OCI-LY7 (cell line): ENCODE measurements around the gene CXCL11. TPM values are rescaled to one million over a fixed set of nuclear protein-coding genes. Genes with fewer than 3 reads are reported as not detected.

Source experiments
- total RNA-seq, 2 experiments: library from RNA; depleted of rRNA in 1 of 2; stranded (reverse); fragments of >200 nt in 1 of 2; shearing (Covaris generic) in 1 of 2; gene quantifications; 2 replicates each; pipeline ENCODE4 v1.2.3, GENCODE V29; 2014 to 2022

Gene CXCL11
- total RNA-seq, 2 experiments from 2014 or later = 0.40 TPM; not detected in 1

Other genes with a start within 250 kb of the CXCL11 start
- gene PPEF2, start 133.6 kb downstream of the CXCL11 start, total RNA-seq (2014; rRNA removed; shearing (Covaris generic)) = not detected in 2 replicates
- 0.42 TPM in 1 of 2 replicates, not detected in the other for gene PPEF2, start 133.6 kb downstream of the CXCL11 start, total RNA-seq (2022)
- 21.5 and 29.9 TPM in 2 replicates for gene NAAA, start 95.1 kb downstream of the CXCL11 start, total RNA-seq (2014; rRNA removed; shearing (Covaris generic))
- 15.3 and 19.3 TPM in 2 replicates for gene NAAA, start 95.1 kb downstream of the CXCL11 start, total RNA-seq (2022)
- 21.4 and 23.0 TPM in 2 replicates for gene SDAD1, start 45.1 kb downstream of the CXCL11 start, total RNA-seq (2014; rRNA removed; shearing (Covaris generic))
- gene SDAD1, start 45.1 kb downstream of the CXCL11 start, total RNA-seq (2022) = 42.7 and 46.7 TPM in 2 replicates
- 0.13 TPM in 1 of 2 replicates, not detected in the other for gene CXCL9, start 28.6 kb downstream of the CXCL11 start, total RNA-seq (2014; rRNA removed; shearing (Covaris generic))
- gene CXCL9, start 28.6 kb downstream of the CXCL11 start, total RNA-seq (2022) = not detected in 2 replicates
- gene CXCL10, start 12.6 kb downstream of the CXCL11 start, total RNA-seq (2014; rRNA removed; shearing (Covaris generic)) = not detected in 2 replicates
- gene CXCL10, start 12.6 kb downstream of the CXCL11 start, total RNA-seq (2022) = not detected in 2 replicates
- gene ART3, start 38.6 kb upstream of the CXCL11 start, total RNA-seq (2014; rRNA removed; shearing (Covaris generic)) = not detected in 2 replicates
- not detected in 2 replicates for gene ART3, start 38.6 kb upstream of the CXCL11 start, total RNA-seq (2022)
- 29.2 and 40.2 TPM in 2 replicates for gene NUP54, start 112.3 kb upstream of the CXCL11 start, total RNA-seq (2014; rRNA removed; shearing (Covaris generic))
- 50.8 and 52.6 TPM in 2 replicates for gene NUP54, start 112.3 kb upstream of the CXCL11 start, total RNA-seq (2022)
- not detected in 2 replicates for gene SCARB2, start 177.8 kb upstream of the CXCL11 start, total RNA-seq (2014; rRNA removed; shearing (Covaris generic))
- 0.28 and 1.1 TPM in 2 replicates for gene SCARB2, start 177.8 kb upstream of the CXCL11 start, total RNA-seq (2022)
- not detected in 2 replicates for gene FAM47E, start 215.7 kb upstream of the CXCL11 start, total RNA-seq (2014; rRNA removed; shearing (Covaris generic))
- not detected in 2 replicates for gene FAM47E, start 215.7 kb upstream of the CXCL11 start, total RNA-seq (2022)